HG02870 (cell line): ENCODE results near the gene MOCS1.
"Not testable (repeated sequence)": the region's sequence is repeated elsewhere in the genome, so short reads cannot be mapped to it uniquely, and the experiment has no call there.

Experiments used
- ATAC-seq: cut with Tn5 transposase; IDR thresholded peaks from one replicate; pipeline ENCODE4 v1.9.1; 2021; ENCODE audit warnings: mild to moderate bottlenecking, moderate library complexity; ENCODE audit not compliant: unreplicated experiment

Gene MOCS1

GRCh38 chr6:39934131-39934757 lies at the start of gene MOCS1:
TSS of gene MOCS1 (minus strand) at chr6:39934462. CDS start at chr6:39934417, 45 bp downstream.
- no peak for ATAC-seq

- no peak for ATAC-seq
These were observed 49.8 kb upstream of the MOCS1 start for GRCh38 chr6:39984051-39984450.

GRCh38 chr6:39983193-39983592 lies 48.9 kb upstream of the MOCS1 start:
- no peak for ATAC-seq

GRCh38 chr6:39982720-39983119 lies 48.5 kb upstream of the MOCS1 start:
- ATAC-seq = no peak

GRCh38 chr6:39980839-39981580 lies 46.7 kb upstream of the MOCS1 start:
- no peak for ATAC-seq

- ATAC-seq = no peak
These were observed 45.4 kb upstream of the MOCS1 start for GRCh38 chr6:39979461-39980328.

- no peak for ATAC-seq
These were observed 44.0 kb upstream of the MOCS1 start for GRCh38 chr6:39978240-39978639.

GRCh38 chr6:39973661-39974060 lies 39.4 kb upstream of the MOCS1 start:
- ATAC-seq = no peak

- not testable (repeated sequence) for ATAC-seq
These were observed 38.5 kb upstream of the MOCS1 start for GRCh38 chr6:39972717-39973116.

GRCh38 chr6:39971131-39971530 lies 36.9 kb upstream of the MOCS1 start:
- ATAC-seq = not testable (repeated sequence)

- no peak for ATAC-seq
These were observed 31.5 kb upstream of the MOCS1 start for GRCh38 chr6:39965751-39966150.

- ATAC-seq = no peak
These were observed 30.3 kb upstream of the MOCS1 start for GRCh38 chr6:39964530-39964929.

GRCh38 chr6:39964094-39964493 lies 29.8 kb upstream of the MOCS1 start:
- no peak for ATAC-seq

- no peak for ATAC-seq
These were observed 28.6 kb upstream of the MOCS1 start for GRCh38 chr6:39962831-39963230.

GRCh38 chr6:39961178-39961577 lies 26.9 kb upstream of the MOCS1 start:
- no peak for ATAC-seq

- ATAC-seq = no peak
These were observed 24.7 kb upstream of the MOCS1 start for GRCh38 chr6:39958947-39959346.

- no peak for ATAC-seq
These were observed 22.7 kb upstream of the MOCS1 start for GRCh38 chr6:39956936-39957335.

GRCh38 chr6:39953076-39953618 lies 18.9 kb upstream of the MOCS1 start:
- no peak for ATAC-seq

- no peak for ATAC-seq
These were observed 17.9 kb upstream of the MOCS1 start for GRCh38 chr6:39952167-39952566.

- no peak for ATAC-seq
These were observed 17.5 kb upstream of the MOCS1 start for GRCh38 chr6:39951716-39952115.

GRCh38 chr6:39951191-39951590 lies 16.9 kb upstream of the MOCS1 start:
- ATAC-seq = no peak
